Thyroid gland (tissue), 4 donors: Measurements from ENCODE around the gene NCS1.

ENCODE experiments used
- CTCF ChIP-seq, 6 experiments: fragments of 200-600 bp in 3 of 6; fragments of 450-650 bp in 3 of 6; sonication (generic) in 3 of 6; IDR thresholded peaks; one replicate each; pipeline ENCODE4 v1.5.1; 2016 to 2019; ENCODE audit warnings: antibody characterized with exemption in 6 of 6, mild to moderate bottlenecking in 2 of 6, inconsistent platforms in 1 of 6, moderate library complexity in 1 of 6
- POLR2A ChIP-seq, 2 donors: fragments of 450-650 bp; IDR thresholded peaks; one replicate each; pipeline ENCODE4 v1.6.1; 2017; ENCODE audit warnings: antibody characterized with exemption in 2 of 2, mild to moderate bottlenecking in 2 of 2, moderate library complexity in 1 of 2

GRCh38 chr9:130142056-130142455 is 30.1 kb upstream of the NCS1 start:
- no peak for TF ChIP-seq CTCF (IDR thresholded peaks at IDR 0.05)
- TF ChIP-seq POLR2A (IDR thresholded peaks at IDR 0.05): no peak
